NB4 (cell line): ENCODE measurements around the gene PRSS36.

ENCODE experiments used
- DNase-seq: peaks from one replicate; pipeline ENCODE4 v3.0.0; 2010; ENCODE audit warnings: low read depth
- H3K4me3 ChIP-seq: one replicate; pipeline ENCODE4 v1.5.1; 2011; ENCODE audit warnings: mild to moderate bottlenecking, low read depth, low read length, moderate library complexity
- CTCF ChIP-seq: IDR thresholded peaks from one replicate; pipeline ENCODE4 v1.5.1; 2012; ENCODE audit warnings: low read depth, low read length
- MAX ChIP-seq: IDR thresholded peaks from 2 replicates; pipeline ENCODE4 v1.6.1; 2011; ENCODE audit warnings: low read depth, low read length
- MYC ChIP-seq: IDR thresholded peaks from 2 replicates; pipeline ENCODE4 v1.6.1; 2011; ENCODE audit warnings: low read depth, low read length
- POLR2A ChIP-seq: IDR thresholded peaks from 2 replicates; pipeline ENCODE4 v1.6.1; 2011; ENCODE audit warnings: mild to moderate bottlenecking; ENCODE audit not compliant: insufficient read length; ENCODE audit errors: extremely low read depth

PRSS36 gene

GRCh38 chr16:31134091-31134571, 15.7 kb downstream of the PRSS36 start:
- no peak for TF ChIP-seq POLR2A
- TF ChIP-seq MAX, result no peak
- TF ChIP-seq CTCF, result no peak
- TF ChIP-seq MYC, result no peak
- peak; percentile 32 for DNase-seq
- H3K4me3 ChIP-seq, result no peak overlapping the region

GRCh38 chr16:31133046-31133501, 16.8 kb downstream of the PRSS36 start:
- TF ChIP-seq CTCF (no peak), MYC (no peak), MAX (no peak), POLR2A (no peak)
- no peak overlapping the region for H3K4me3 ChIP-seq
- no peak for DNase-seq

GRCh38 chr16:31132303-31132979, 17.4 kb downstream of the PRSS36 start:
- no peak for DNase-seq
- no peak for TF ChIP-seq MAX
- H3K4me3 ChIP-seq, result no peak overlapping the region

- TF ChIP-seq CTCF, result no peak
- no peak for DNase-seq
- H3K4me3 ChIP-seq, result no peak overlapping the region
These were observed 18.0 kb downstream of the PRSS36 start for GRCh38 chr16:31131841-31132271.

- no peak for TF ChIP-seq MYC
- no peak for TF ChIP-seq MAX
- no peak for TF ChIP-seq CTCF
- no peak for TF ChIP-seq POLR2A
- DNase-seq, result no peak
- H3K4me3 ChIP-seq, result no peak overlapping the region
These were observed 18.4 kb downstream of the PRSS36 start for GRCh38 chr16:31131416-31131815.

GRCh38 chr16:31130899-31131298, 19.0 kb downstream of the PRSS36 start:
- TF ChIP-seq MYC, result no peak
- TF ChIP-seq MAX, result no peak
- no peak for TF ChIP-seq CTCF
- TF ChIP-seq POLR2A, result no peak
- H3K4me3 ChIP-seq, result no peak overlapping the region
- DNase-seq, result no peak
